Measurements from ENCODE around the gene LCN15. TPM values are rescaled to one million over a fixed set of nuclear protein-coding genes. Genes with fewer than 3 reads are reported as not detected.
"Not testable (repeated sequence)": the region's sequence is repeated elsewhere in the genome, so short reads cannot be mapped to it uniquely, and the experiment has no call there.

The LCN15 gene
- total RNA-seq, 3 donors from 2014 or later, result not detected

DNA sequence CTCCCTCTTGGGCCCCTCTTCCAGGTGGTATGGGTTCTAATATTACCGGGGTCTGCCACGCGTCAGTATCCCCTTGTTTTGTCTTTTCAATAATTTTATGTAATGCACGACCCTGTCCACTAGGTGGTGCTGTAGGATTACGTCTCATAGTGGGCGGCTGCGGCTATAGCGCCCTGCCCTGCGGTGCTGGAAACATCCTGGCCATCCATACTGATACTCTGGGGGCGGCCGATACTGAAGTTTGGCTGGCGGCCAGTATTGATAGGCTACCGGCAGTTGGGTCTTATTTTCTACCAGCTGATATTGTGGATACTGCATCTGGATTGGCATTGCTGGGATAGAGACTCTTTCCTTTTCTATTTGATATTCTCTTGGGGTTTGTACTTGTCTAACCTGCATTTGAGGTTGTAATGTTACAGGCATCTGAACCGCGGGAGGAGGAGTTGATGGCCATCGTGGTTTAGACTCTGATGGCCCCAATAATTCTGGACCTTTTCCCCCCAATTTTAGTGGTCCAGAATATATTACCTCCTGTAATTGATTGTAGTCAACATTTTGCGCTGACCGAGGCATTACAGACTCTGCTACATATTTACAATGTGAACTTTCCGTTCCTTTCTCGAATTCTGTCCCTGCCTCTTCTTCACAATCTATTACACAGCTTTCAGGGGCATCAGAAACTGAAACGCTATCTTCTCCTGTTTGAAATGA, 23.5 kb upstream of the LCN15 start:
- H3K4me3 ChIP-seq, result peak overlapping the region in 2 of 3 donors; percentile 21 to 39
- peaks cover 0 to 10% of the 10 kb centered on the region in 2 donors for H3K4me1 ChIP-seq
- intact Hi-C loops (cut with DNase I; ENCODE audit: low total_unique reads), result no loop called here
- H3K27me3 ChIP-seq, result no peaks in the 10 kb centered on the region
- no peak overlapping the region for H3K27ac ChIP-seq
- no peak for DNase-seq (ENCODE audit: low spot score in 2 of 2)
- no peaks in the 10 kb centered on the region for H3K36me3 ChIP-seq
- TF ChIP-seq POLR2A (IDR thresholded peaks at IDR 0.05) (no peak), POLR2AphosphoS5 (IDR thresholded peaks at IDR 0.05) (peak in 1 of 3 donors; percentile 53), CTCF (IDR thresholded peaks at IDR 0.05) (peak; percentile 83 to 89 (median 87))
- H3K9me3 ChIP-seq, result no peaks in the 10 kb centered on the region

GRCh38 chr9:136786983-136787382, 22.7 kb upstream of the LCN15 start:
- intact Hi-C loops (cut with DNase I; ENCODE audit: low total_unique reads); H3K4me3 ChIP-seq; H3K9me3 ChIP-seq; H3K27me3 ChIP-seq; DNase-seq (ENCODE audit: low spot score in 2 of 2); H3K4me1 ChIP-seq; H3K27ac ChIP-seq; H3K36me3 ChIP-seq: not testable (repeated sequence)

DNA sequence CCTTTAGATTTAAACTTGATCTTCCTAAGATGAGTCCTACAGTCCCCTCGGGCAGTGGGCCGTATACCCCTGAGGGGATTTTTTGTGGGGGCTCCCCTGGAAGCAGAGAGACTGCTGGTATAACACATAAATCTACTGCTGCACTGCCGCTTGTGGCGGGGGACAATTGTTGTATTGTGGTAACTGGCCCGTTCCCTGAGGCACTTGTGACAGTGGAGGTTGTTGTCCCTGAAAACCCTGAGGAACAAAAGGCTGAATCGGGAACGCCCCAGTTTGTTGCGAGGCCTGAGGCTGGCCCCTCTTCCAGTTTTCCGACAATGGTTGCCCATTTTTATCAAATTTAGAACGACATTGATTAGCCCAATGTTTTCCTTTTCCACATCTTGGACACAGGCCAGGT, 22.1 kb upstream of the LCN15 start:
- TF ChIP-seq CTCF (IDR thresholded peaks at IDR 0.05) (no peak), POLR2A (IDR thresholded peaks at IDR 0.05) (no peak), POLR2AphosphoS5 (IDR thresholded peaks at IDR 0.05) (no peak)
- intact Hi-C loops (cut with DNase I; ENCODE audit: low total_unique reads), result no loop called here
- H3K27me3 ChIP-seq, result no peaks in the 10 kb centered on the region
- peak overlapping the region in 1 of 2 donors; percentile 29 for H3K27ac ChIP-seq
- no peaks in the 10 kb centered on the region for H3K9me3 ChIP-seq
- H3K36me3 ChIP-seq, result no peaks in the 10 kb centered on the region
- H3K4me3 ChIP-seq, result no peak overlapping the region
- no peak for DNase-seq (ENCODE audit: low spot score in 2 of 2)
- peaks cover 0 to 10% of the 10 kb centered on the region in 2 donors for H3K4me1 ChIP-seq

DNA sequence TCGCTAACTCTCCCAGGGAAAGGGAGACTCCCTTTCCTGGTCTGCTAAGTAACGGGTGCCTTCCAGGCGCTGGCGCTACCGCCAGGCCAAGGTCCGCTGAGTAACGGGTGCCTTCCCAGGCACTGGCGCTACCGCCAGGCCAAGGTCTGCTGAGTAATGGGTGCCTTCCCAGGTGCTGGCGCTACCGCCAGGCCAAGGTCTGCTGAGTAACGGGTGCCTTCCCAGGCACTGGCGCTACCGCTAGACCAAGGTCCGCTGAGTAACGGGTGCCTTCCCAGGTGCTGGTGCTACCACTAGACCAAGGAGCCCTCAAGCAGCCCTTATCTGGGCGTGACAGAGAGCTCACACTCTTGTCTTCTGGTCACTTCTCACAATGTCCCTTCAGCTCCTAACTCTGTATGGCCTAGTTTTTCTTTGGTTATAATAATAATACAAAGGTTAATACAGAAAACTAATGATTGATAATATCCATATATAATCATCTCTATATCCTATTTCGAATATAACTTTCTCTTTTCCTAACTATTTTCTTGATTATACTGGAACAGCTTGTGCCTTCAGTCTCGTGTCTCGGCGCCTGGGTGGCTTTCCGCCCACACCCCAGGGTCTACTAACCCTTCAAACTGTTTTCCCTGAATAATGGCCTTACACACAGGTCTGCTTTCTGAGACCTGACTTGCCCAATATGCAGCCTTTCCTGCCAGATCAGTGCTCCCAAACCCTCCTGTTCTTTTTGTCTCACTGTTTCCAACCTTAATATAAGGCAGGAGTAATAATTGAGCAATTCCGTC, 21.4 kb upstream of the LCN15 start:
- H3K9me3 ChIP-seq; DNase-seq (ENCODE audit: low spot score in 2 of 2); H3K27ac ChIP-seq; H3K27me3 ChIP-seq; H3K4me3 ChIP-seq; H3K4me1 ChIP-seq; intact Hi-C loops (cut with DNase I; ENCODE audit: low total_unique reads); H3K36me3 ChIP-seq: not testable (repeated sequence)

DNA sequence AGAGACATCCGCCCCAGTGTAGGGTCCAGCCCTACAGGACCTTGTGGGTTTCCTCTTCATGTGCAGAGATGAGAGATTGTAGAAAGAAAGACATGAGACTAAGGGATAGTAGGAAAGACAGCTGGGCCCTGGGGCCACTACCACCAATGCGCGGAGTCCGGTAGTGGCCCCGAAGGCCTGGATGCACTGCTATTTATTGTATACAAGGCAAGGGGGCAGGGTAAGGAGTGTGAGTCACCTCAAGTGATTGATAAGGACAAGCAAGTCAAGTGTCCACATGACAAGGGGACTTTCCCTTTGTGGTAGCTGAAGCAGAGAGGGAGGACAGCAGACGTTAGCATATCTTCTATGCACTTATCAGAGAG, 20.7 kb upstream of the LCN15 start:
- Histone ChIP-seq H3K9me3 (no peaks in the 10 kb centered on the region), H3K27ac (no peak overlapping the region), H3K4me3 (no peak overlapping the region), H3K36me3 (no peaks in the 10 kb centered on the region), H3K27me3 (no peaks in the 10 kb centered on the region), H3K4me1 (peaks cover 0 to 5% of the 10 kb centered on the region in 2 donors)
- TF ChIP-seq POLR2A (IDR thresholded peaks at IDR 0.05) (no peak), POLR2AphosphoS5 (IDR thresholded peaks at IDR 0.05) (no peak), CTCF (IDR thresholded peaks at IDR 0.05) (no peak)
- no peak for DNase-seq (ENCODE audit: low spot score in 2 of 2)
- intact Hi-C loops (cut with DNase I; ENCODE audit: low total_unique reads), result no loop called here

DNA sequence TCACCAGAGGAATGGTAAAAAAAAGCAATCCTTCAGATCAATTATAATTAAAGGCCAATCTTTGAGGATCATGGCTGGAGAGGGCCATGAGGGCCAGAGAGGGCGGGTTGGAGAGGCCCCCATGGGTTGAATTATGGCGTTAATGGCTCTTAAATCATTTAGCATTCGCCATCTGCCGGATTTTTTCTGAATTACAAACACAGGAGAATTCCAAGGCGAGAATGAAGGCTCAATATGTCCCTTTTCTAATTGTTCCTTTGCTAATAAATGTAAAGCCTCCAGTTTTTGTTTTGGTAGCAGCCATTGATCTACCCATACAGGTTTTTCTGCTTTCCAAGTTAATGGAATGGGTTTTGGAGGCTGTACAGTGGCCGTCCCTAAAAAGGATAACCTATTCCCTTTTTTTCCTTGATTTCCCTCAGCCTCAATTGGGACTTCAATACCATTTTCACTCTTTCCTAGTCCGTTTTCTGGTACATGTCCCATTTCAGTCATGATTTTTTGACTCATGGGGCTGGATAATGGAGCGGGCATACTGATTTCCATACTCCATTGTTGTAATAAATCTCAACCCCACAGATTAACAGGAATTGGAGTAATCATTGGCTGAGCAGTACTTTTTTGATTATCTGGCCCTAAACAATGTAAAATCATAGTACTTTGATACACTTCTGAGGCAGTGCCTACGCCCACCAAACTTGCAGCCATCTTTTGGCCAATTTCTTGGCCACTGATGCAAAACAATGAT, 20.1 kb upstream of the LCN15 start:
- Histone ChIP-seq H3K27ac (no peak overlapping the region), H3K4me3 (no peak overlapping the region), H3K36me3 (no peaks in the 10 kb centered on the region), H3K9me3 (no peaks in the 10 kb centered on the region), H3K4me1 (peaks cover 0 to 5% of the 10 kb centered on the region in 2 donors), H3K27me3 (no peaks in the 10 kb centered on the region)
- no peak for DNase-seq (ENCODE audit: low spot score in 2 of 2)
- intact Hi-C loops (cut with DNase I; ENCODE audit: low total_unique reads), result no loop called here
- TF ChIP-seq POLR2A (IDR thresholded peaks at IDR 0.05) (no peak), CTCF (IDR thresholded peaks at IDR 0.05) (peak; percentile 52 to 62 (median 53)), POLR2AphosphoS5 (IDR thresholded peaks at IDR 0.05) (no peak)

Measured in breast epithelium (tissue), 4 donors.